GM06990 (cell line): Measurements from ENCODE around the gene DMPK.

Experiments used
- DNase-seq: peaks from one replicate; pipeline ENCODE4 v3.0.0-alpha.2; 2011; ENCODE audit not compliant: insufficient read length; ENCODE audit errors: extremely low read depth
- H3K27me3 ChIP-seq: replicated peaks from 2 replicates; pipeline ENCODE4 v1.6.0; 2011; ENCODE audit warnings: low read length; ENCODE audit not compliant: control insufficient read depth, insufficient read depth
- H3K36me3 ChIP-seq: 2 replicates; pipeline ENCODE4 v1.5.1; 2011; ENCODE audit warnings: low read length; ENCODE audit not compliant: control insufficient read depth, insufficient read depth
- H3K4me3 ChIP-seq: replicated peaks from 2 replicates; pipeline ENCODE4 v1.5.1; 2011; ENCODE audit warnings: low read depth, mild to moderate bottlenecking, control low read depth, low read length
- TF ChIP-seq, protein P1 (sequence below): IDR thresholded peaks from 2 replicates; pipeline ENCODE4 v1.5.1; 2011; ENCODE audit warnings: low read length, control low read depth, mild to moderate bottlenecking, inconsistent platforms; ENCODE audit not compliant: insufficient read depth, poor library complexity, severe bottlenecking

The DMPK gene

DNA sequence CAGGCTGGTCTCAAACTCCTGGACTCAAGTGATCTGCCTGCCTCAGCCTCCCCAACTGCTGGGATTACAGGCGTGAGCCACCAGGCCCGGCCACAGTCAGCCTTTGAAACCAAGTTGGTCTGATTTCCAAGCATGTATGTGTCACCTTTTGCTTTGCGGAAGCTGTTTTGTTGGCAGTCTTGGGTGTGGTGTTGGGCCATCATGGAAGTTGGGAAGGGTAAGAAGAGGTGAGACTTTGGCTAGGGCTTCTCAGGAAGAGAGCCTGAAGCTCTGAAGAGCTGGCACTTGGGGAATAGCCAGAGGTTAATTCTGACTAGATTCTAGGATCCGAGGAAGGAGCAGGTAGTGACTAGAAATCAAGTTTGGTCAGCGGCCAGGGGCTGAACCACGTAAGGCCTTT lies 30.0 kb upstream of the DMPK start:
- no peak for DNase-seq
- TF ChIP-seq, protein P1, sequence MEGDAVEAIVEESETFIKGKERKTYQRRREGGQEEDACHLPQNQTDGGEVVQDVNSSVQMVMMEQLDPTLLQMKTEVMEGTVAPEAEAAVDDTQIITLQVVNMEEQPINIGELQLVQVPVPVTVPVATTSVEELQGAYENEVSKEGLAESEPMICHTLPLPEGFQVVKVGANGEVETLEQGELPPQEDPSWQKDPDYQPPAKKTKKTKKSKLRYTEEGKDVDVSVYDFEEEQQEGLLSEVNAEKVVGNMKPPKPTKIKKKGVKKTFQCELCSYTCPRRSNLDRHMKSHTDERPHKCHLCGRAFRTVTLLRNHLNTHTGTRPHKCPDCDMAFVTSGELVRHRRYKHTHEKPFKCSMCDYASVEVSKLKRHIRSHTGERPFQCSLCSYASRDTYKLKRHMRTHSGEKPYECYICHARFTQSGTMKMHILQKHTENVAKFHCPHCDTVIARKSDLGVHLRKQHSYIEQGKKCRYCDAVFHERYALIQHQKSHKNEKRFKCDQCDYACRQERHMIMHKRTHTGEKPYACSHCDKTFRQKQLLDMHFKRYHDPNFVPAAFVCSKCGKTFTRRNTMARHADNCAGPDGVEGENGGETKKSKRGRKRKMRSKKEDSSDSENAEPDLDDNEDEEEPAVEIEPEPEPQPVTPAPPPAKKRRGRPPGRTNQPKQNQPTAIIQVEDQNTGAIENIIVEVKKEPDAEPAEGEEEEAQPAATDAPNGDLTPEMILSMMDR, result no peak
- H3K36me3 ChIP-seq, result peaks cover 8% of the 10 kb centered on the region
- no peaks in the 10 kb centered on the region for H3K27me3 ChIP-seq
- H3K4me3 ChIP-seq, result no peak overlapping the region

GRCh38 chr19:45809643-45810159 lies 27.4 kb upstream of the DMPK start:
- TF ChIP-seq, protein P1, result no peak
- H3K4me3 ChIP-seq, result no peak overlapping the region

GRCh38 chr19:45805719-45806118 lies 23.4 kb upstream of the DMPK start:
- Histone ChIP-seq H3K4me3 (no peak overlapping the region), H3K36me3 (no peaks in the 10 kb centered on the region), H3K27me3 (no peaks in the 10 kb centered on the region)
- TF ChIP-seq, protein P1, result no peak
- DNase-seq, result no peak

More at GRCh38 chr19:45809643-45810159, 27.4 kb upstream of the DMPK start:
- peak; percentile 67 for DNase-seq
- Histone ChIP-seq H3K27me3 (no peaks in the 10 kb centered on the region), H3K36me3 (peaks cover 5% of the 10 kb centered on the region)

GRCh38 chr19:45804959-45805230 lies 22.6 kb upstream of the DMPK start:
- no peak for DNase-seq
- no peak overlapping the region for H3K4me3 ChIP-seq
- no peaks in the 10 kb centered on the region for H3K36me3 ChIP-seq
- TF ChIP-seq, protein P1, result no peak
- H3K27me3 ChIP-seq, result no peaks in the 10 kb centered on the region

- H3K4me3 ChIP-seq, result no peak overlapping the region
- H3K27me3 ChIP-seq, result no peaks in the 10 kb centered on the region
- no peaks in the 10 kb centered on the region for H3K36me3 ChIP-seq
- DNase-seq, result peak; percentile 9
- TF ChIP-seq, protein P1, result no peak
Observed at GRCh38 chr19:45804140-45804958, 22.1 kb upstream of the DMPK start.
